HepG2 (cell line): ENCODE results near the gene TMTC3. TPM values are rescaled to one million over a fixed set of nuclear protein-coding genes. Genes with fewer than 3 reads are reported as not detected.

Experiments
- ATAC-seq: fragments of 200-7000 bp; cut with Tn5 transposase; 3 replicates; pipeline ENCODE4 v1.9.1; 2020; ENCODE audit warnings: mild to moderate bottlenecking, moderate library complexity
- BruUV-seq: library from RNA; stranded (reverse); fragments of 400-500 nt; replicated peaks from 2 replicates; lab custom pipeline; 2021; lab: Mats Ljungman, UMichigan
- CTCF ChIA-PET: fragments of 300-600 bp; formaldehyde crosslinking; extraction: SDS; loops from one replicate; lab custom pipeline; 2021; ENCODE audit warnings: low total read pairs, inconsistent platforms, low intra/inter-chr PET ratio; lab: Yijun Ruan, JAX
- POLR2A ChIA-PET: fragments of 350-600 bp; sonication (Branson Sonifier 250); formaldehyde crosslinking; loops from one replicate; lab custom pipeline; 2020; ENCODE audit warnings: antibody characterized with exemption, inconsistent platforms; lab: Yijun Ruan, JAX
- DNase-seq: peaks from one replicate; pipeline ENCODE4 v3.0.0-alpha.2; 2015; ENCODE audit warnings: low spot score
- FAIRE-seq: peaks from 3 replicates; lab custom pipeline; 2011; peaks lifted over from hg19 to GRCh38; lab: Jason Lieb, UNC
- H2AFZ ChIP-seq: one replicate; pipeline ENCODE4 v1.6.1; 2011; ENCODE audit warnings: low read length, inconsistent platforms
- H3K27ac ChIP-seq: fragments of 300-600 bp; 3 replicates; pipeline ENCODE4 v1.8.0; 2011; ENCODE audit warnings: mixed run types, mild to moderate bottlenecking, mixed read lengths, low read length, inconsistent platforms; ENCODE audit not compliant: insufficient read depth; ENCODE audit errors: extremely low read length
- H3K27me3 ChIP-seq, 2 experiments: fragments of 200-600 bp in 1 of 2; 2 replicates in 1 of 2; 3 replicates in 1 of 2; pipeline versions ENCODE4 v1.6.0 to v1.8.0; 2011; ENCODE audit warnings: low read length in 2 of 2, mild to moderate bottlenecking in 2 of 2, moderate library complexity in 2 of 2, inconsistent platforms in 1 of 2; ENCODE audit not compliant: insufficient read depth in 2 of 2, control insufficient read depth in 1 of 2
- H3K36me3 ChIP-seq, 2 experiments: fragments of 200-600 bp in 1 of 2; replicated peaks in 1 of 2; 2 replicates in 1 of 2; 3 replicates in 1 of 2; pipeline versions ENCODE4 v1.5.1 to v1.8.0; 2011; ENCODE audit warnings: low read length in 2 of 2, inconsistent platforms in 1 of 2; ENCODE audit not compliant: insufficient read depth in 2 of 2, control insufficient read depth in 1 of 2
- H3K4me1 ChIP-seq: 2 replicates; pipeline ENCODE4 v1.5.1; 2012; ENCODE audit warnings: low read length, inconsistent platforms; ENCODE audit not compliant: insufficient read depth
- H3K4me2 ChIP-seq: 2 replicates; pipeline ENCODE4 v1.6.0; 2011; ENCODE audit warnings: low read depth, low read length, inconsistent platforms
- H3K4me3 ChIP-seq, 3 experiments: fragments of 200-600 bp in 1 of 3; sonication (generic), shearing (Covaris generic) in 1 of 3; replicated peaks in 1 of 3; 2 replicates each; pipeline ENCODE4 v1.5.1; 2011 to 2016; ENCODE audit warnings: low read length in 3 of 3, inconsistent platforms in 2 of 3, low read depth in 2 of 3, mild to moderate bottlenecking in 2 of 3, control low read depth in 1 of 3, mixed read lengths in 1 of 3; ENCODE audit not compliant: insufficient read depth in 1 of 3
- H3K79me2 ChIP-seq: one replicate; pipeline ENCODE4 v1.6.1; 2011; ENCODE audit warnings: low read length, inconsistent platforms; ENCODE audit not compliant: insufficient read depth
- H3K9ac ChIP-seq: 2 replicates; pipeline ENCODE4 v1.6.0; 2011; ENCODE audit warnings: mild to moderate bottlenecking, low read depth, low read length, inconsistent platforms; ENCODE audit not compliant: insufficient read depth
- H3K9me3 ChIP-seq: 2 replicates; pipeline ENCODE4 v1.5.1; 2012; ENCODE audit warnings: mild to moderate bottlenecking, low read length
- H4K20me1 ChIP-seq: 2 replicates; pipeline ENCODE4 v1.6.0; 2011; ENCODE audit warnings: inconsistent platforms, mild to moderate bottlenecking, low read length, moderate library complexity; ENCODE audit not compliant: insufficient read depth
- ARHGAP35 ChIP-seq: sonication (generic); formaldehyde crosslinking; IDR thresholded peaks from 2 replicates; pipeline ENCODE4 v1.9.0; 2022; ENCODE audit warnings: mild to moderate bottlenecking, inconsistent platforms, moderate library complexity, missing genetic modification reagents, borderline replicate concordance
- ATF7-NPFF ChIP-seq: sonication (generic); formaldehyde crosslinking; IDR thresholded peaks from 2 replicates; pipeline ENCODE4 v1.8.1; 2023; ENCODE audit warnings: mild to moderate bottlenecking, low read depth, missing genetic modification reagents, moderate library complexity
- EEA1 ChIP-seq: sonication (generic); formaldehyde crosslinking; IDR thresholded peaks from 2 replicates; pipeline ENCODE4 v1.5.1; 2020; ENCODE audit warnings: mild to moderate bottlenecking, missing genetic modification reagents, borderline replicate concordance
- HOXD1 ChIP-seq: sonication (generic); formaldehyde crosslinking; IDR thresholded peaks from 2 replicates; pipeline ENCODE4 v1.5.0; 2020; ENCODE audit warnings: missing genetic modification reagents
- NCOA5 ChIP-seq: sonication (generic); formaldehyde crosslinking; IDR thresholded peaks from 2 replicates; pipeline ENCODE4 v1.4.0; 2020; ENCODE audit warnings: missing genetic modification reagents
- STAG1 ChIP-seq: sonication (generic); formaldehyde crosslinking; IDR thresholded peaks from 2 replicates; pipeline ENCODE4 v1.4.0; 2020; ENCODE audit warnings: missing genetic modification reagents
- STAT5B ChIP-seq: sonication (generic); formaldehyde crosslinking; IDR thresholded peaks from 2 replicates; pipeline ENCODE4 v1.4.0; 2020; ENCODE audit warnings: missing genetic modification reagents
- ZFP37 ChIP-seq: sonication (generic); formaldehyde crosslinking; IDR thresholded peaks from 2 replicates; pipeline ENCODE4 v1.4.0; 2020; ENCODE audit warnings: missing genetic modification reagents, borderline replicate concordance
- ZKSCAN1 ChIP-seq: fragments of 150-350 bp; IDR thresholded peaks from 2 replicates; pipeline ENCODE4 v1.6.1; 2014; ENCODE audit warnings: low read length
- ZNF138 ChIP-seq: sonication (generic); formaldehyde crosslinking; IDR thresholded peaks from 2 replicates; pipeline ENCODE4 v1.5.0; 2020; ENCODE audit warnings: mild to moderate bottlenecking, low read depth, missing genetic modification reagents
- ZNF235 ChIP-seq: sonication (generic); formaldehyde crosslinking; IDR thresholded peaks from 2 replicates; pipeline ENCODE4 v1.8.1; 2023; ENCODE audit warnings: mild to moderate bottlenecking, missing genetic modification reagents, borderline replicate concordance
- ZNF383 ChIP-seq: sonication (generic); formaldehyde crosslinking; IDR thresholded peaks from 2 replicates; pipeline ENCODE4 v1.4.0; 2020; ENCODE audit warnings: missing genetic modification reagents, mild to moderate bottlenecking, borderline replicate concordance
- ZNF564 ChIP-seq: sonication (generic); formaldehyde crosslinking; IDR thresholded peaks from 2 replicates; pipeline ENCODE4 v1.8.1; 2023; ENCODE audit warnings: mild to moderate bottlenecking, missing genetic modification reagents
- ZNF577 ChIP-seq: sonication (generic); formaldehyde crosslinking; IDR thresholded peaks from 2 replicates; pipeline ENCODE4 v1.4.0; 2020; ENCODE audit warnings: mild to moderate bottlenecking, low read depth, missing genetic modification reagents, borderline replicate concordance
- WGBS: methylation state at CpG from one replicate; pipeline ENCODE4 v1.1.6; 2017; ENCODE audit warnings: low lambda C conversion rate; 5-methylcytosine and 5-hydroxymethylcytosine counted together
- in situ Hi-C: cut with HindIII; loops from 2 replicates; pipeline ENCODE4 v1.10.0; 2017; ENCODE audit warnings: low pct_unique_long_range_greater_than_20kb; ENCODE audit not compliant: extremely low pct_ligation_motif_present
- intact Hi-C: fragments of 100-400 bp; cut with micrococcal nuclease; formaldehyde crosslinking; loops from one replicate; pipeline ENCODE4 v1.10.0; 2022; ENCODE audit not compliant: unreplicated experiment
- polyA plus RNA-seq, 8 experiments: library from polyadenylated mRNA; depleted of rRNA in 3 of 8; stranded (reverse) in 7 of 8; unstranded in 1 of 8; fragments of >200 nt; fragmentation: Illumina TruSeq in 4 of 8; extraction: Trizol in 4 of 8; gene quantifications; 2 replicates each; pipeline versions ENCODE4 v1.2.1 to v1.2.3, GENCODE V29; 2011 to 2016; ENCODE audit warnings: low read depth in 4 of 8, missing spikeins in 1 of 8, mixed read lengths in 1 of 8; ENCODE audit not compliant: insufficient read depth in 1 of 8
- total RNA-seq, 5 experiments: library from RNA; depleted of rRNA; stranded (reverse); fragments of >200 nt; fragmentation: Illumina TruSeq; extraction: Trizol; gene quantifications; 2 replicates each; pipeline ENCODE4 v1.2.3, GENCODE V29; 2016; ENCODE audit warnings: low read depth in 1 of 5
- TF ChIP-seq, protein P1 (sequence below): sonication (generic); formaldehyde crosslinking; conservative IDR thresholded peaks from 2 replicates; pipeline ENCODE4 v1.4.0; 2020; ENCODE audit warnings: missing genetic modification reagents
- TF ChIP-seq, protein P2 (sequence below): sonication (generic); formaldehyde crosslinking; IDR thresholded peaks from 2 replicates; pipeline ENCODE4 v1.4.0; 2020; ENCODE audit warnings: missing genetic modification reagents
- TF ChIP-seq, protein P3 (sequence below): sonication (generic); formaldehyde crosslinking; IDR thresholded peaks from 2 replicates; pipeline ENCODE4 v1.8.1; 2023; ENCODE audit warnings: missing genetic modification reagents, mild to moderate bottlenecking, borderline replicate concordance

Gene TMTC3
- total and polyA plus RNA-seq, 2 of the 13 experiments (the other 11 are each of a cell fraction or from before 2014, with no cell fraction given), result 6.3 to 22.5 TPM

DNA sequence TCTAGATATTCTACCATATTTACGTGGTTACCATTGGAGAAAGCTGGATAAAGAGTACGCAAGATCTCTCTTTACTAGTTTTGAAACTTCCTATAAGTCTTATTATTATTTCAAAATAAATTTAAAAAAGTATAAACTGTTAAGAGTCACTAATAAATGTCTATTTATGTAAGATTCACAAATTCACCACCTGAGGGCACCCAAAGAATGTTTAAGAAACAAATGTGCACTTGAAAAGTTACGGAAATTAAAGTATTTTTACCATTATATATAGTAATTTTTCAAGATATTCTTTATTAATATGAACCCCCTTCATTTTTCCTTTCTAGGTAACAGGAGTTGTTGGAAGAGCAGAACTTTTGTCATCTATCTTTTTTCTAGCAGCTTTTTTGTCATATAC lies 11.9 kb downstream of the TMTC3 start:
- H3K4me3 ChIP-seq, result no peak overlapping the region
- 95% methylated on average over 3 of the region's 3 CpGs for WGBS
- TF ChIP-seq EEA1 (CRISPR knock-in tag) (no peak), STAG1 (CRISPR knock-in tag) (peak; percentile 49)
- TF ChIP-seq, all 625 proteins: peak for 1
- CTCF ChIA-PET, result interaction anchor here (1.7 kb wide), 1 partner anchor 240 kb away, joined by 12 read pairs; no protein-coding TSS in a partner anchor
- Histone ChIP-seq H3K9ac (no peak overlapping the region), H3K4me2 (no peak overlapping the region), H4K20me1 (no peaks in the 10 kb centered on the region), H3K4me1 (no peaks in the 10 kb centered on the region), H3K27me3 (no peaks in the 10 kb centered on the region), H3K79me2 (no peaks in the 10 kb centered on the region), H3K9me3 (no peaks in the 10 kb centered on the region), H2AFZ (no peak overlapping the region), H3K27ac (no peak overlapping the region), H3K36me3 (peaks cover 0 to 1% of the 10 kb centered on the region in 2 experiments; a peak in 2 of 5 replicates)
- in situ Hi-C loops (no loop called here), intact Hi-C loops (loop anchor here (1.0 to 2.0 kb wide), 2 partner anchors 239 to 839 kb away; no protein-coding TSS in a partner anchor)
- FAIRE-seq (no peak), DNase-seq (peak; percentile 16), ATAC-seq (no peak)
- no TSS peak for BruUV-seq
- POLR2A ChIA-PET, result no interaction called here

DNA sequence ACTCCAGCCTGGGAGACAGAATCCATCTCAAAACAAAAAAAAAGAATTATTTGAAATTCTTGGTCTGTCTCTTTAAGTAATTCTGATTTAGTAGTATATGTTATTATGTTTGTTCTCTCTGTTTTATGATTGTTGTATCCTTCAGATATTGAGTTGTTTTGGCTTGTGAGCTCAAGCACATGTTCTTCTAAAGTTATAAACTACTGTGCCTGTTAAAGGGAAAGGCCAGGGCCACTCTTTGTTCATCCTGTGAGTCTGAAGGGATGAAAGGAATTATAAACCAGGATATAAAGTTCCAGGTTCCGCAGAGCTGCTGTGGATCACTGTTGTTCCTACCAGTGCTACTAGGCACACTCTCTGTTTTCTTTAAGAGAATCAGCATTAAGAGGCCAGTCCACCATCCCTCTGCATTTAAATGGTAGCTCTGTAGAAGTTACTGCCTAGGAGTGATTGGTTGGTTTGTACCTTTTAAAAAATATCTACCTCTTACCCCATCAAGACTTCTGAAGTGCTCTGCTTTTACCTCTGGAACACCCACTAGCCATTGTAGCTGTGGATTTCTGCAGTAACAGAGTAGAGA lies 14.1 kb downstream of the TMTC3 start:
- no peak for DNase-seq
- no peak overlapping the region for H3K4me2 ChIP-seq
- peaks cover 1 to 3% of the 10 kb centered on the region in 2 experiments; a peak in 2 of 5 replicates for H3K36me3 ChIP-seq
- no peak for ATAC-seq
- H3K9me3 ChIP-seq, result no peaks in the 10 kb centered on the region
- in situ Hi-C loops, result no loop called here
- FAIRE-seq, result no peak
- CTCF ChIA-PET, result no interaction called here
- no peak overlapping the region for H3K4me3 ChIP-seq
- POLR2A ChIA-PET, result no interaction called here
- BruUV-seq, result no TSS peak
- no peak overlapping the region for H2AFZ ChIP-seq
- H3K79me2 ChIP-seq, result no peaks in the 10 kb centered on the region
- H3K27me3 ChIP-seq, result no peaks in the 10 kb centered on the region
- H3K9ac ChIP-seq, result no peak overlapping the region
- WGBS, result 100% methylated on average over 1 of the region's 1 CpG
- H3K27ac ChIP-seq, result no peak overlapping the region
- no peaks in the 10 kb centered on the region for H4K20me1 ChIP-seq
- no peaks in the 10 kb centered on the region for H3K4me1 ChIP-seq
- intact Hi-C loops, result no loop called here
- TF ChIP-seq ZKSCAN1, result no peak
- no peak for TF ChIP-seq ZNF577 (CRISPR knock-in tag)
- no peak for TF ChIP-seq HOXD1
- no peak for TF ChIP-seq NCOA5 (CRISPR knock-in tag)
- no peak for TF ChIP-seq ZNF383 (CRISPR knock-in tag)
- TF ChIP-seq ZFP37 (CRISPR knock-in tag), result no peak
- TF ChIP-seq ZNF564 (CRISPR knock-in tag), result no peak
- TF ChIP-seq ZNF138 (CRISPR knock-in tag), result no peak
- TF ChIP-seq, protein P1, sequence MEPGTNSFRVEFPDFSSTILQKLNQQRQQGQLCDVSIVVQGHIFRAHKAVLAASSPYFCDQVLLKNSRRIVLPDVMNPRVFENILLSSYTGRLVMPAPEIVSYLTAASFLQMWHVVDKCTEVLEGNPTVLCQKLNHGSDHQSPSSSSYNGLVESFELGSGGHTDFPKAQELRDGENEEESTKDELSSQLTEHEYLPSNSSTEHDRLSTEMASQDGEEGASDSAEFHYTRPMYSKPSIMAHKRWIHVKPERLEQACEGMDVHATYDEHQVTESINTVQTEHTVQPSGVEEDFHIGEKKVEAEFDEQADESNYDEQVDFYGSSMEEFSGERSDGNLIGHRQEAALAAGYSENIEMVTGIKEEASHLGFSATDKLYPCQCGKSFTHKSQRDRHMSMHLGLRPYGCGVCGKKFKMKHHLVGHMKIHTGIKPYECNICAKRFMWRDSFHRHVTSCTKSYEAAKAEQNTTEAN (CRISPR knock-in tag), result no peak
- TF ChIP-seq, protein P2, sequence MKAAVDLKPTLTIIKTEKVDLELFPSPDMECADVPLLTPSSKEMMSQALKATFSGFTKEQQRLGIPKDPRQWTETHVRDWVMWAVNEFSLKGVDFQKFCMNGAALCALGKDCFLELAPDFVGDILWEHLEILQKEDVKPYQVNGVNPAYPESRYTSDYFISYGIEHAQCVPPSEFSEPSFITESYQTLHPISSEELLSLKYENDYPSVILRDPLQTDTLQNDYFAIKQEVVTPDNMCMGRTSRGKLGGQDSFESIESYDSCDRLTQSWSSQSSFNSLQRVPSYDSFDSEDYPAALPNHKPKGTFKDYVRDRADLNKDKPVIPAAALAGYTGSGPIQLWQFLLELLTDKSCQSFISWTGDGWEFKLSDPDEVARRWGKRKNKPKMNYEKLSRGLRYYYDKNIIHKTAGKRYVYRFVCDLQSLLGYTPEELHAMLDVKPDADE (CRISPR knock-in tag), result no peak
- TF ChIP-seq STAT5B (CRISPR knock-in tag), result no peak
- TF ChIP-seq ZNF235 (CRISPR knock-in tag), result no peak
- TF ChIP-seq ATF7-NPFF (CRISPR knock-in tag), result no peak
- no peak for TF ChIP-seq ARHGAP35 (CRISPR knock-in tag)
- TF ChIP-seq, protein P3, sequence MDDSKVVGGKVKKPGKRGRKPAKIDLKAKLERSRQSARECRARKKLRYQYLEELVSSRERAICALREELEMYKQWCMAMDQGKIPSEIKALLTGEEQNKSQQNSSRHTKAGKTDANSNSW (CRISPR knock-in tag), result no peak
